Measurements from ENCODE around the gene KCNIP4.

The KCNIP4 gene

DNA sequence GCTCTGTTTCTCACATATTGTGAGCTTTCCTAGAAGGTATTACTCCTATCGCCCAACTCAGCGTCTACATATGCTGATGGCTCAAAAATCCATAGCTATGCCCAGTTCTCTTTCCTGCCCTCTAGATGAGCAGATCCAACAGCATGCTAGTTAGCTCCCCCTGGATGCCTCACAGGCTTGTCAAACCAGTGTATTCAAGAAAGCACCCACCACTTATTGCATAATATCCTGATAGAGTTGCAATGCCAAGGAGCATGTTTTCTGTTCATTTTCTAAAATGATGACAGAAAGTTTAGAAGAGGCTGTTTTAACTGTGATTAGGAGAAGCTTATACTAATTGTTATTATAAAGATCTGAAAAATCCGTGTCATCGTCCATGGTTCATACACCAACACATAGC lies 1250.2 kb downstream of the KCNIP4 start:
- in situ Hi-C loops (cut with MboI; ENCODE audit: low sequenced_read_pairs) = no loop called here

DNA sequence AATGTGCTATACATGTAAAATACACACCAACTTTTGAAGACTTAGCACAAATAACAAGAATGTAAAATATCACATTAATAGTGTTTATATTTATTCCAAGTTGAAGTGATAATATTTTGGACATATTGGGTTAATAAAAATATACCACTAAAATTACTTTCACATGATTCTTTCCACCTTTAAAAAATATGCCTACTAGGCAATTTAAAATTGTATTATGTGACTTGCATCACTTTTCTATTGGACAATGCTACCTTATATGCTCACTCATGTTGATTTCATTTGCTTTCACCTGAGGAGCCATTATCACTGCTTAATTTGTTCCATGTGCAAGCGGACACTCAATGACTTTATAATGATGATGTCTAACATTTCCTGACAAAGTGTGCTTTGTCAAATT lies 1251.8 kb downstream of the KCNIP4 start:
- in situ Hi-C loops (cut with MboI; ENCODE audit: low sequenced_read_pairs) = no loop called here

DNA sequence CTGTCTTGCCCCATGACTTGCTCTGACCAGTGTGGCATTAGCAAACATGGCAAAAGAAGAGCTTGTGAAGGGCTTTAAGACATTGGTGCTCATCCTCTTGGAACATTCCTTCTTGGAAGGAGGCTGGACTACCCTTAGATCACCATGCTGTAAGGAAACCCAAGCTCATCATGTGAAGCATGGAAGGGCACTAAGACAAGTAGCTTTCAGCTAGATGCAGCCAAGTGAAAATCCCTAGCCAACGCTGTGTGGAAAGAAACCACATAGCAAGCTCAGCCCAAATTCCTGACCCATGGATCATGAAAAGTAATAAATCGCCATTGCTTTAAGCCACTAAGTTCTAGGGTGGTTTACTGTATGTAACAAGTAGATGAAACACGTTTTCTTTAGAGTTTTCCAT lies 1260.7 kb downstream of the KCNIP4 start:
- in situ Hi-C loops (cut with MboI; ENCODE audit: low sequenced_read_pairs) = no loop called here

DNA sequence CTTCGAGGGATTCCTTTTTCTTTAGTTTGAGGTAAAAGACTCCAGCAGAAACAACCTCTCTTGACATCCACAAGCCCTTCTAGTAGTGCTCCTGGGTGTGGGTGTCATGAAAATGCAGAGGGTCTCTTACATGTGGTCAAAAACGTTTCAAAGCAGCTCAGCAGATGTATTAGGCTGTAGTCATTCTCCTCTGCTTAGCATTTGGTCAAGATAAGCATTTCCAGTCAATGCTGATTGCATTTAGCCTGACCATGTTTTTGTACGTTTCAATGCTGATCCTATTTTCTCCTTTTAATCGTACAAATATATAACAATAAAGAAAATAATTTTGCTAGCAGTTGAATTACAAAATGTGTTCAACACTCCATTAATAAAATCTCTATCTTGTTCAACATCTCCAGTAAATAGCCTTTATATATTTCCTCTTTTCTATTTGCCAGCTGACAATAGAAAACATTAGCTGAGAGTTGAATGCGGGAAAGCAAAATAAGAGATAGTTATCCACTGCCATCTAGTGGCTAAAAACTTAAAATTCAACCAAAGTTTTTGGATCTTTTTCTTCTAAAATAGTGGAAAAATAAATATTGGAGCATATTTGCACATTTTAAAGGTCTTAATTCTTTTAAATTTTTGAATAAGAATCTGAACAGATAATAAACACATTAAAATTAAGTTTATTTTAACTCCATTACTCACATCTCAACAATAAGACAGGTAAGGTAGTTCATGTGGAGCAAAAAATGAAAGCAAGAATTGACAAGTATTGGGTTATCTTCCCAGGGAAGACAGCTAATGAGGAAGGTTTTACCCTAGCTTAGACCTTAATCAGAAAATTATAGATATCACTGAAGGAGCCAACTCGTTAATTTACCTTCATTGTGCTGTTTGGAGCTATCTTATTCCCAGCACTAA lies 1263.5 kb downstream of the KCNIP4 start:
- in situ Hi-C loops (cut with MboI; ENCODE audit: low sequenced_read_pairs) = no loop called here

DNA sequence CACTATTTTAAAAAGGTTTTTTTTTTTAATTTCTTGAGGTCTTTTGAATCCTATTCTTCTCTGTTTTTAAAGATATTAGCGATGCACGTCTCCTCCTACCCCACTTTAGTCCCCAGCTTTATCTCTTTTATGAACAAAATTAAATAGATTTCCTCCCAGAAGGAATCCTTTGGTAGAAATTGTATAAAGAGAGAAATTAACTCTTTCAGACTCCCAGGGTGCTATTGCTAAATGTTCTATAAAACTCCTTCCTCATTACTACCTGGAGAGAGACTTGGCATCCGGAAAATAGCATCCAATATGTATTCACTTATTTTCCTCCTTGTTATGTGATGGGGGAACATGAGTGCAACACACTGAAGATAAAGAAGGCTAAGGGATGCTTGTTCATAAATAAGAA lies 1264.8 kb downstream of the KCNIP4 start:
- in situ Hi-C loops (cut with MboI; ENCODE audit: low sequenced_read_pairs) = no loop called here

- in situ Hi-C loops (cut with MboI; ENCODE audit: low sequenced_read_pairs) = no loop called here
These were observed 1265.7 kb downstream of the KCNIP4 start for GRCh38 chr4:20682853-20683252.

DNA sequence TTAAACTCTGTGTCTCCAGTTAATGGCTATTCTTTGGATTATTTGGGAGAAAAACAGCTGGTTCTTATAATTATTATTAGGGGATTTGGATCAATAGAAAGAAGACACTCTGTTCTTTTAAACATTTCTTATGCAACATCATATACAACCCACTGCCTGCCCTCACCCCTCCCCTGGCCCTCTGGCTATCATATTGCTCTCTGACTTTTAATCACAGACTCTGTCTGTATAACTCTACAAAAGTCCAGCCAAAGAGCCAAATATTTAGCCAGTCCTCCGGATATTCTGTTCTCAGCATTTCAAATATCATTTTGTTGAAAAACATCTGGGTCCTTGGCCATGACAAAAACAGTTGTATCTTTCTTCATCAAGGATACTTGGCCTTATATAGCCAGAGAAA lies 1267.3 kb downstream of the KCNIP4 start:
- in situ Hi-C loops (cut with MboI; ENCODE audit: low sequenced_read_pairs) = no loop called here

GRCh38 chr4:20680736-20681135 lies 1267.8 kb downstream of the KCNIP4 start:
- in situ Hi-C loops (cut with MboI; ENCODE audit: low sequenced_read_pairs) = no loop called here

- in situ Hi-C loops (cut with MboI; ENCODE audit: low sequenced_read_pairs) = no loop called here
These were observed 1268.6 kb downstream of the KCNIP4 start for GRCh38 chr4:20679951-20680350.
